Measurements from ENCODE around the gene MAPKAPK3.

The MAPKAPK3 gene

DNA sequence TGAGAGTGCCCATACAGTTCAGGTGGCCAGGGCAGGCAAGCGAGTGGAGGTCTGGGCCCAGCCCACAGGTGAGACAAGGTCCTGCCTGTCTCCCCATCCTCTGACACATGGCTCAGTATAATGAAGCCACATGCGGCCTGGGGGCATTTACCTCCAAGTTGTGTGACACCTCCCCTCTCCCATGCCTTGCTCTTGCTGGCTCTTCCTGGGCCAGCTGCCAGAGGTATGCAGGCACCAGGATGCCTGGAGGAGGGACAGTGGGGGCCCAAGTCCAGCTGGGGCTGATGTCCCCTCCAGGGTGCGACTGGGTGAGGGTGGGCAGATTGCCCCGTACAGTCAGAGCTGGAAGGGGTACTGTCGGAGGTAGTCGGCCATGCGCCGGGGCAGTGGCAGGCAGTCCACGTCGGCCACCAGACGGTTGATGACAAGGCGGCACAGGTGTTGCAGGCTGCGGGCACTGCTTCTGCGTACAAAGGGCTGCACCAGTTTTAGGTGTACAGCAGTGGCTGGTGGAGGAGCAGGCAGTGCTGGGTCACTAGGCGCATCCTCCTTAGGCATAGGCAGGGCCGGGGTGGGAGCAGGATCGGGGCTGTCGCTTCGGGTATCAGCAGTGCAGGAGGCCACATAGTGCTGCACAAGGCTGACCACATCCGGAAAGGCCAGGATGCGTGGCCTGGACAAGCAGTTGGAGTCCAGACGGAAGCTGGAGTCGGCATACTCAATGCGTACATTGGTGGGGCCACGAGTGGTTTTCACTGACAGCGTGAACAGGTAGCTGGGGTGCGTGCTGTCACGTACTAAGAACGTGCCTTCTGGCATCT is 9.5 kb upstream of the MAPKAPK3 start:
- DNase-seq = no peak

DNA sequence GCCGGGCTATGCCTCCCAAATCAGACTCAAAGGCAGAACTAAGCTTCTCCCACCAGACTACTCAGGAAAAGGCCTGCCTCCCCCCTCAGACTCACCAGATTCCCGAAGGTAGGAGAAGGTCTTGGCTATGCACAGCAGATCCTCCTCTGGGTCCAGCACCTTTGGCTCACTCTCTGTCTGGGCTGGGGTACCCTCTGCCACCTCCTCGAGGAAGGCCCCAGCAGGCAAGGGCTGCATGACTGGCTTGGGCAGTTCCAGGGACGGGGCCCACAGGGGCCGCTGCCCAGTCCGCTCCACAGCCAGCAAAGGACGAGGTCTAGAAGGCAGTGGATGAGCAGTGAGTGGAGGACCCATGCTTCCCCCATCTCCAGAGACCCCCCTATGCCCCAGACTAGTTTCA is 8.7 kb upstream of the MAPKAPK3 start:
- no peak for DNase-seq

DNA sequence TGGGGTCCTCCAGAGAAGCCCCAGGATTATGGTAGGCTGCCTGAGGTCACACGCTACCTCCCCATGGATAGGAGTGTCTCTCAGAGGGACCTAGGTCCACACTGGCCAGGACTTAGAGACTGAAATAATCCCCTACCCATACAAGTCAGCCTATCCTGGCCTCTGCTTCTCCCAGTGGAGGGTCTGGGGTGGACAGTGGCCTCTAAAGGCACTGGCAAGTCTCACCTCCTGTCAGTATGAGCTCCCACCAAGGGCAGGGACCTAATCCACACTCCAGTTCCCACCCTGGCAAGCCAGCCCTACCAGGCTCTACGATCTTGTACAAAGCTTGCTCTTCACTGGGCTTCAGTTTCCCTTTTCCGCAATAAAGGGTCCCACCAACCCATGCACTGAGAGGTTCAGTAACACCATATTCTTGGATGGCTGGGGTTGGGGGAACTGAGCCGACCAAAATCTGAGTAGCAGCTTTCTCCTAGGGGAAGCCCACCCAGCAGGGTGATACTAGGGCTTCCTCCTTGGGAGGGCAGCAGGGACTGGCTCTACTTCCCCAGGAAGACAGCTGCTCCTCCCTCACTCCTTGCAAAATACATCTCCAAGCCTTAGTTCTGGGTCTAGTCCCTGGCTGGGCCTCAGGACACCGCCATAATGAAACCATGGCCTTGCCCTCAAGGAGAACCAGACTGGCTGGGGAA is 7.7 kb upstream of the MAPKAPK3 start:
- no peak for DNase-seq

DNA sequence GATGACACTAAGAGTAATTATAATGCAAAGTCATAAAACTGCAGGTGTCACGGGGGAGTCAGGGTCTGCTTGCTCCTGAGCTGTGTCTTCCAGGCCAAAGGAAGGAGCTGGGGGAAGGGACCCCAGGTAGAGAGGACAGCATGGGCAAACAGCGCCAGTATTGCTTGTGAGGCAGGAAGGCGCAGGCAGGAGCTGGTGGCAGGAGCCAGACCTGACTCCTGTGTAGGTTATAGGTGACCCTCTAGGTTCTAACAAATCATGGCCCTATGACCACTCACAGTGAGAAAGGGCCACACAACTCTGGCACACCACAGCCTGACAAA is 7.2 kb upstream of the MAPKAPK3 start:
- DNase-seq = no peak

DNA sequence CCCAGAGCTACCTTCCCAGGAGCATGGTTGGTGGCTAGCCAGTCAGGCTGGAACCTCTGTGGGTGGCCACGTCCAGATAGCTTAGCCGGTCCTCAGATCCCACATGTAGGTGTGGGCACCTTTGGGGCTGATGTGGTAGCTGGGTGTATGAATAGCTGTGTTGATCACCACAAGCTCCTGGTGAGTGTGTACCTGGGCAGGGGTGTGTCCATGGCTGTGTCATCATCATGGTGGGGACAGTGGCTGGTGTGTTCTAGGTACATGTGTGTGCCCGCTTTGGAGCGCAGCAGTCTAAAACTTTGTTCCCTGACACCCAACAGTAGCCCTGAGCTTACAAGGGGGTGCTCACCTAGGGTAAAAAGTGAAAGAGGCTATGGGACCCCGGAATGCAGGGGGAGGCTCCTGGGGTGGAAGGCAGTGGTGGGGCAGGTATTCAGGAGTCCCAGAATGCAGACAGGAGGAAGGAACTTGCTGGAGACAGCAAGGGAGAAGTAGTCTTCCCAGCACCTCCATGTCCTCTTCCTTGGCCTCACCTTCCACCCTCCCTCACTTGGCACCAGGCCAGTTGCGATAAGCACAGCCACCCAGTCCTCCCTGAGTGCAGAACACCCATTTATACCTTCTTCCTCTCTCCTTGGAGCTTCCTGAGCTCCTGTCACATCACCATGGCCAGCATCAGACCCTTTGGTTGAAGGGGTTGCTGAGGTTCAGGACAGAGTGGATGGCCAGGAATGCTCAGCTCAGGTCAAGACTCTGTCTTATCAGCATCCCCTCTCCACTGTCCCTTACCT is 6.6 kb upstream of the MAPKAPK3 start:
- DNase-seq = no peak

DNA sequence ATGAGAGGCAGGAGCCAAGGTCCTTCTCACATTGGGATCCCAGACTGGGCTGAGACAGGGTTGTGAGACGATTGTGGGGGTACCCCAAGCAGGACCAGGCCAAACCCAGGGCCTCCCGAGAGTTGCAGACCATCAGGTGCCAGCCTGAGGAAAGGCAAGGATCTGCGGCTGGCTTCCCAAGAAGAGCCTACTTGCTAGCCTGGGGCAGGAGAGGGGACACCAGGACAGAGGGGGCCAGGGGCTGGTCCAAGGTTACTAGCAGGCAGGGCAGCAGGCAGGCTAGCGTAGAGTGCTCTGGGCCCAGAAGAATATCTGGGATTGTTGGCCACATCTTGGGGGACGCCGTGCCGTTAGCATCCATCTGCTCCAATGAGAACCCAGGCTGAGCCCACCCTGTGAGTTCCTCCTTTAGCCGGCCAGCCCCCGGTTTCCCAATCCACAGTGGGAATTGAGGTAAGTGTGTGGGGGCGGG is 5.9 kb upstream of the MAPKAPK3 start:
- no peak for DNase-seq

DNA sequence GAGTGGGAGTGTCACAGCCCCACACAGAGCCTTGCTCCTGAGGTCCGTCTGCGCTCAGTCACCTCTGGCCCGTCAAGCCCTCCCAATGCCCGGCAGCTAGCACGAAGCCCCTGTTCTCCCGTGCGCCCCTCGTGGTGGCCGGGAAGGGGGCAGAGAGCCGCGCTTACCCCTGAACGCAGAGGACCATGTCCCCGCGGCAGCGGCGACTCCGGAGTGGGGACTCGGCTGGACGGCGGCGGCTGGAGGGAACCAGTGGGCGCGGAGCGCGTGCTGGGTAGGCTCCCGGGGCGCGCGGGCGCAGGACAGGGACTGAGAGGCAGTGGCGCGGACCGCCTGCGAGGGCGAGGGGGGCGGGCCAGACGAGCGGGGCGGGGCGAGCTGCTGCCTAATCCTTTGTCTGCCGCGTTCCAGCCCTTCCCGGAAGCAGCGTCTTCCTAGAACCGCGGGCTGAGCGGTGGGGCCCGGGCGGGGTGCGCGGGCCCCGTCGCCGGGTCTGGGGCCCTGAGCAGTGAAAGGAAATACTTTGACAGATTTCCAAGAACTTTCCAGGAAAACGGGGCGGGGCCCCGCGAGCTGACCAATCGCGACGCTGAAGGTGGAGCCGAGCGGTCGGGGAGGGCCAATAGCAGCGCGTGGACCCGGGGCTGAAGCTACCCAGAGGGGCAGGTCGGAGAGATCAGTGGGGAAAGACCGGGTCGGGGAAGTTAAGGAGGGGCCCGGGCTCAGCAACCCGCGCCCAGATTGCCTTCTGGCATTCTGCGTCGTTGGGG is 5.3 kb upstream of the MAPKAPK3 start, which contains the start of gene CISH:
Gene CISH, minus strand, starts transcription at position 311 of the 770 bp plus-strand sequence. Its CDS starts 124 bp downstream, at position 187.
- peak; percentile 97 for DNase-seq

DNA sequence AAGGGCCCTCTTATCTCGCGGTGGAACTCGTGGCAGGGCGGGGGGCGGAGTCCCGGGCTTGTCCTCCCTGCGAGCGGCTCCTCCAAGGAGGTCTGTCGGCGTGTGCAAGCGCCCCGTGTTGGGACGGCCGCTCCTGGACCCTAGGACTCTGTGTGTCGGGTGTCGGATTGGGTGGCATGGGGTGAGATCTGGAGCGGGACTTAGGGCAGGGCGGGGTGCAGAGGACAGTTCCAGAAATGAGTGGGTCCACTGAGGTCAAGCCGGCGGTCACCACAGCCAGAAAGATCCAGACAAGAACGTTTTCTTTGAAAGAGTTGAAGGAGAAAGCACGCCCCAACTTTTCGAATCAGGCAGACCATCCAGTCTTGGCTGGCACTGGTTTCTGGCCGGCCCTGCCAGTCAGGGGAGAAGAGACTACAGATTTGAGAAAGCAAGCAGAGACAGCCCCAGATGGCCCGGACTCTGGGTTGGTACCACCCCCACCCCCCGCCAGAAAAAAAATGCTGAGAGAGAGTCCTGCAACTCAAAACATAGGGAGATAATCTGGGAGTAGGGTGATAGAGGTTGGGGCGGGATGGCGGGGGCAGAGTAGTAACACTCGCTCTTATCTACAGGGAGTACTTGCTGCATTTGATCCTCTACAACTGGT is 4.6 kb upstream of the MAPKAPK3 start:
- no peak for DNase-seq

DNA sequence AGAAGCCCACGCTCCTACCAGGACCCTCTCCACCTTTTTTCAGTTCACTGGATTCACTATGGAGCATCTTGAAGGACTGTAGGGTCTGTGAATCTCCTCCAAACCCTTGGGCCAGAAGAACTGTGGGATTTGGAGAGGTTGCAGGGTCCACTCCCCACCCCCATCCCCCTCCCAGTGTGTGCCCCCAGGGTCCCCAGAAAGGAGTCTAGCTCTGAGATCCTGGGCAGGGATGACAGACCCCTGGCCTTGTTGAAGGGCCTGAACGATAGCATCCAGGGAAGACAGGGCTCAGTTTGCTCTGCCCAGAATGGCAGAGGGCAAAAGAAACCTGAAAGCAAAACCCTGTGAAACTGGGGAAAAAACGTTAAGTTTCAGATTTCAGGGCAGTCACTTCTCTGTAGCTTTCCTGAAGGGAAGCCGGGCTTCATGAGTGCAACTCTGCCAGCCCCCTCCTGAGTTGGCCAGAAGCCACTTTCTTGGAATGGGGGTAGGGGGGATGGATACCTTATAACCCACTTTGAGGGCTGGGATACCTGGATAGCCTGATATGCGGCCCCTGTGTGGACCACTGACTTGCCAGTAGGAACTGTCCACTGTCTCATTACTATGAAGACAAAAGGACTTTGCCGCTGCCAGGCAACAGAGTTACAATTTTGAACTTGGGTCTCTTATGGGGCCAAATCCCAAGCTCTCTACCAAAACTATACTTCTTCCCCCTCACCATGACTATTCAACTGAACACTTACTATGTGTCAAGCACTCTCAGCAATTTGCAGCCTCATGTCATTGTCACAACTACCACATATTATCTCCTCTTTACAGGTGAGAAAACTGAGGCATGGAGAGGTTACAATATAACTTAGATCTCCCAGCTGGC is 3.7 kb upstream of the MAPKAPK3 start:
- no peak for DNase-seq

DNA sequence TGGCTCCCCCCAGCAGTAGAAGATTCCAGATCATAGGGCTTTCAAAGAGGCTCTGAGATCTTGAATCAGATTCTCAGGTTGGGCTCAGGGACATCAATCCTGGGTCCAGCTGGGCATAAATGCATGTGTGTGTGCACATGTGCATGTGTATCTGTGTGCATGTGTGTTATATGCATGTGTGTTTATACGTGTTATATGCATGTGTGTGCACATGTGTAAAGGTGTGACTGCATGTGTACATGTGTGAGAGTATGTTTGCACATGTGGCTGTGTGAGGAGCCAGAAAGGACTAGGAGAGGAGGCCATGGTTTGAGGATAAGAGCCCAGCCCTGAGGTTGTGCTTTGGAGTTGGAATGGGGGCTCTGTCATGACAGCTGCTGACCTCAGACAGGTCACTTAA is 1.8 kb upstream of the MAPKAPK3 start:
- DNase-seq = no peak

DNA sequence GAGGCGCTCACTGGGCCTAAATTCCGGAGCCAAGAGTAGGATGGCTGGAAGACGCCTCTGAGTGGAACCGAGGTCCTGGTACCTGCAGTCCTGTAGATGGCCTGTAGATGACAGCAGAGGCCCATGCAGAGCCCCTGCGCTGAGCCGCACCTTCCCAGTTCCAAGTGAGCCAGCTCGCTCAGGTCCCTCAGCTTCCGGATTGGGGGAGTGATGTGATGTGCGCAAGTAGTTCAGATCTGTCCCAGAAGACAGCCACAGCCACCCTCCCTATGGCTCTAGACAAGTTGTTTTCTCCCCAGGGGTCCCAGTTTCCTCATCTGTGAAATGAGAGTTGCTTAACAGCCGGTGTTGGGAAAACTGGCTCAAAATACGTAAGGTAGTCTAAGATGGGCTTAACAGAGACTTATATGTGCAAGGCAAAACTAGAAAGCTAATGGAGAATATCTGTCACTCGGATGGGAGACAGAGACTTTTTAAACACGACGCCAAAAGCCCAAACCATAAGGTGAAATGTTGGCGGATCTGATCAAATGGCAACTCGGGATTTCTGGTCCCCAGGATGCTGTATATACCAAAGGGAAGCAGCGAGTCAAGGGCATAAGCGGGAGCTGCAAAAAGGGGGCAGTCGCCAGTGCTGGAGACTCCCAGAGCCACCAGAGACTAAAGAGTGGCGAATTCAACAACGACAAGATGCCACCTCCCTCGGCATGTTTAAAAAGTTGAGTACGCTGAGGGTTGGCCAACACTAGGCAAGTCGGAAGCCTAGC is 765 bp upstream of the MAPKAPK3 start:
- DNase-seq = peak; percentile 71

DNA sequence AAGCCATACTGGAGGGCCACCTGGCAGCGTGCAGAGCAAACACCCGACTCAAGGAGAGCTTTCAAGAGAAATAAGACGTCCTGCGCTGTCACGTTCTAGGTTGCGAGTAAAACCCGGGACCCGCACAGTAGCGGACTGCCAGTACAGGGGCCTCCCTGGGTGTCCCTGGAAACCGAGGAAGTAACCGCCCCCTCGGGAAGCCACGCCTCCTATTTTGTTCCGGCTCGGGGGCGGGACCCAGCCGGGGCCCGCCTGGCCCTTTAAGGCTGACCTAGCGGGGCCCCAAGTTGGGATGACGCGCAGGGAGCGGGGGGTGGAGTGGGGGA is 218 bp upstream of the MAPKAPK3 start:
- DNase-seq = peak; percentile 86

DNA sequence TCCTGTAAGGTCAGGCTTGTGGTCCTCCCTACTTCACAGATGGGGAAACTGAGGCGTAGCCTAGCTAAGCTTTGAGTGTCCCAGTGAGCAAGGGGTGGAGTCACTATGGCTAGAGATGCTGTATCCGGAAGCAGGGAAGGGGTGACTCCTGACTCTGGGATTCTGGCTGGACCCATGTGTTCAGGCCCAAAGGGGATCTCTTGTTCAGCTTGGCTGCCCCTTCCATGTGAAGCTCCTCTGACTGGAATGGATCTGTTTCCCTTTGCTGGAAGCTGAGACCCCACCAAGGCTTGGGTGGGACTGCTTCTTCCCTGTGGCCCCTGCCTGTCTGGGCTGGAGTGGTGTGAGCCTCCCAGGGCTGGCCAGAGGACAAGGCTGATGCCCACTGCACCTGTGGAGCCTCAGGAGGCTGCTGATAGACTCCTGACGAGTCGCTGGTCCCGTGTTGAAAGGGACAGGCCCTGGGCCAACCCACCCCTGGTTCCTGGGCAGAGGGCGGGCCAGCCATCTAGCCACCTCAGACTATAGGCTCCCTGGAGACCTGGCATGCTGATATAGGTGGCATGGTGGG is 1.0 kb downstream of the MAPKAPK3 start:
- no peak for DNase-seq

DNA sequence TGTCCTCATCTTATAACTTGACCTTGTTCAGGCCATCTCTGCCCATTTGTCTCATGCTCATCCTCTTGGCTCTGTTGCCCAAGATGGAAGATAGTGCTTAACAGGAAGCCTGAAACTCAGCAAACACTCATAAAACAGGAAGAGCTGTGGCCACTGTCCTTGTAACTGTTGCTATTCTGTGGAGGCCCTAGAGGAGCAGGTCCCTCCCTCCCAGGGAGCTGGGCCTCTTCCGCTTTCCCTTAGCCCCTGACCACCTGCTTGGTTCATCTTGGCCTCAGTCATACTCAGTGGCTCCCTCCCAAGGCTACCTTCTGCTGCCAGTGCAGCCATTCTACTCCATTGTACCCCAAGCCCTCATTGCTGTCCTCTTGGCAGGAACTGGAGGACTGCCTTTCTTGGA is 3.5 kb downstream of the MAPKAPK3 start:
- DNase-seq = no peak

DNA sequence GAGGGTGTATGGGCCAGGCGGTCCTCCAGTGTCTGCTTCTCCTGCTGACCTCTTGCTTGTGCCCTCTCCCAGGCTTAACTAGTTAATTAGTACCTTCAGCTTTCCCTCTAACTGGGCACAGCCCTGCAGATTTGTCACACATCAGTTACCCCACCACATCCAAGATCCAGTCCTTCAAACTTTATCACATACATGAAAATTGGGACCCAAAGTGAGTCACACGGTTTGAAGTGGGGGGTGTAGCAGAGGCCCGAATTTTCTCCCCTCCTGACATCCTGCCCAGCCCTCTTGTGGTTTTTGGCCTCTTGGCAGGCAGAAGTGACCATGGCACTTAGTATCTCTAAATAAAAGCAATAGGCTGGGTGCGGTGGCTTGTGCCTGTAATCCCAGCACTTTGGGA is 3.9 kb downstream of the MAPKAPK3 start:
- DNase-seq = no peak

DNA sequence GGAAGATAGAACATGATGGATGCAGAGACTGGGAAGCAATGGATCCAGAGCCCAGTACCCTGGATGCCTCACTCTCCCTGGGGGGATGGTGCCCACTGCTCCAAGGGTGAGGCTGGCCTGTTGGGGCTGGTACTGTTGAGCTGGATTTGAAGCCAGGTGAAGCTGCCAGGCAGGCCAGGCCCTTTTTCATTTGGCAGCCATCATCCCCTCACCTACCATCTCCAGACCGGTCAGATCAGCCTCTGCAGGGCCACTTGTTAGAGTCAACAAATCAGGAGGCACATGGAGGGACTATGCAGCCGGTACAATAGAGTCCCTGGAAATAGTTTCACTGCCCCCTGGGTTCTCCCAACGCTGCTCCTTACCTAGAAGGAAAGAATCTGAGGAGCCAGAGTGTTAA is 5.9 kb downstream of the MAPKAPK3 start:
- DNase-seq = no peak

DNA sequence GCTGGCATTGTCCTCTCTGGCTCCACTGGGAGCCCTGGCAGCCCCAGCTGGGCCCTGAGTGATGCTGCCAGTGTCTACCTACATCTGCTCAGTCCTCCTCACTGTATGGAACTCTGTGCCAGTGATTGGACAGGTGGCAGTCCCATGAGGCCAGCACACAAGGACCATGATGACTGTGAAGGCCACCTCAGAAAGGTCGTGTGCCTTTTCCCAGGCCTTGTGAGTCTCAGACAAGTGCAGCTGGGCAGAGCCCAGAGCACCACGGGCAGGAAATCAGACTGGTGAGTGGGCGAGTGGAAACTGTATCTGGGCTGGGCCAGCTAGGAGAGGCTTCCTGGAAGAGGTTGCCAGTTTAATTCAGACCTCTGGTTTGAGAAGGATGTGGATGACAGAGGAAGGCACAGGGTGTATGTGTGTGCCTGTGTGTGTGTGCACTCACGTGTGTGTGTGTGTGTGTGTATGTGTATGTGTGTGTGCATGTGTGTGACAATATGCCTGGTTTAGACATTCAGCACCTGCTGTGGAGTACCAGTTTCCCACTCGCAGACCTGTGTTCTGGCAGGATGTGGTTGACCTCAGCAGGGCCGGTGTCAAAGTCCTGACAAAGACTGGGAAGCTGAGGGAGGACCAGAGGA is 7.0 kb downstream of the MAPKAPK3 start:
- no peak for DNase-seq

DNA sequence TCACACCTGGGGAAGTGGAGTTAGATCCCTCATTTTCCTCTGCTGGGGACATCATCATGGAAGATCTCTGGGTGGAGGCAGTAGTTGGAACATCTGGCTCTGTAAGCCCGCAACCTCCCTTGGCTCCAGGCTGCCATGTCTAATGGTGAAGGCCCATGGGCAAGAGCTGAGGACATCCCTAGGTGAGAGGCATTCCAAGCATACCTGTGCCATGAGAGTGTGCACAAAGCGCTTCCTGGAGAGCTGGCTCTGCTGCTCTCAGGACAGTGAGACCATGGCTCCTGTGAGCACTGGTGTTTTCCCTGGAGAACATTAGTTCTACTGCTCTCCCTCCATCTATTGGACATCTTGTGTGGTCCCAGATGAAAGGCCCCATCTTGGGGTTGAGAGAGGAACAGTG is 7.7 kb downstream of the MAPKAPK3 start:
- no peak for DNase-seq

All from right kidney (tissue), 1 donor.